HepG2 (cell line): ENCODE results near the gene LRRTM3. TPM values are rescaled to one million over a fixed set of nuclear protein-coding genes. Genes with fewer than 3 reads are reported as not detected.

Source experiments
- ATAC-seq: fragments of 200-7000 bp; cut with Tn5 transposase; 3 replicates; pipeline ENCODE4 v1.9.1; 2020; ENCODE audit warnings: mild to moderate bottlenecking, moderate library complexity
- BruUV-seq: library from RNA; stranded (reverse); fragments of 400-500 nt; replicated peaks from 2 replicates; lab custom pipeline; 2021; lab: Mats Ljungman, UMichigan
- CTCF ChIA-PET: fragments of 300-600 bp; formaldehyde crosslinking; extraction: SDS; loops from one replicate; lab custom pipeline; 2021; ENCODE audit warnings: low total read pairs, inconsistent platforms, low intra/inter-chr PET ratio; lab: Yijun Ruan, JAX
- POLR2A ChIA-PET: fragments of 350-600 bp; sonication (Branson Sonifier 250); formaldehyde crosslinking; loops from one replicate; lab custom pipeline; 2020; ENCODE audit warnings: antibody characterized with exemption, inconsistent platforms; lab: Yijun Ruan, JAX
- DNase-seq: peaks from one replicate; pipeline ENCODE4 v3.0.0-alpha.2; 2015; ENCODE audit warnings: low spot score
- FAIRE-seq: peaks from 3 replicates; lab custom pipeline; 2011; peaks lifted over from hg19 to GRCh38; lab: Jason Lieb, UNC
- H2AFZ ChIP-seq: one replicate; pipeline ENCODE4 v1.6.1; 2011; ENCODE audit warnings: low read length, inconsistent platforms
- H3K27ac ChIP-seq: fragments of 300-600 bp; 3 replicates; pipeline ENCODE4 v1.8.0; 2011; ENCODE audit warnings: mixed run types, mild to moderate bottlenecking, mixed read lengths, low read length, inconsistent platforms; ENCODE audit not compliant: insufficient read depth; ENCODE audit errors: extremely low read length
- H3K27me3 ChIP-seq, 2 experiments: fragments of 200-600 bp in 1 of 2; 2 replicates in 1 of 2; 3 replicates in 1 of 2; pipeline versions ENCODE4 v1.6.0 to v1.8.0; 2011; ENCODE audit warnings: low read length in 2 of 2, mild to moderate bottlenecking in 2 of 2, moderate library complexity in 2 of 2, inconsistent platforms in 1 of 2; ENCODE audit not compliant: insufficient read depth in 2 of 2, control insufficient read depth in 1 of 2
- H3K36me3 ChIP-seq, 2 experiments: fragments of 200-600 bp in 1 of 2; replicated peaks in 1 of 2; 2 replicates in 1 of 2; 3 replicates in 1 of 2; pipeline versions ENCODE4 v1.5.1 to v1.8.0; 2011; ENCODE audit warnings: low read length in 2 of 2, inconsistent platforms in 1 of 2; ENCODE audit not compliant: insufficient read depth in 2 of 2, control insufficient read depth in 1 of 2
- H3K4me1 ChIP-seq: 2 replicates; pipeline ENCODE4 v1.5.1; 2012; ENCODE audit warnings: low read length, inconsistent platforms; ENCODE audit not compliant: insufficient read depth
- H3K4me2 ChIP-seq: 2 replicates; pipeline ENCODE4 v1.6.0; 2011; ENCODE audit warnings: low read depth, low read length, inconsistent platforms
- H3K4me3 ChIP-seq, 3 experiments: fragments of 200-600 bp in 1 of 3; sonication (generic), shearing (Covaris generic) in 1 of 3; replicated peaks in 1 of 3; 2 replicates each; pipeline ENCODE4 v1.5.1; 2011 to 2016; ENCODE audit warnings: low read length in 3 of 3, inconsistent platforms in 2 of 3, low read depth in 2 of 3, mild to moderate bottlenecking in 2 of 3, control low read depth in 1 of 3, mixed read lengths in 1 of 3; ENCODE audit not compliant: insufficient read depth in 1 of 3
- H3K79me2 ChIP-seq: one replicate; pipeline ENCODE4 v1.6.1; 2011; ENCODE audit warnings: low read length, inconsistent platforms; ENCODE audit not compliant: insufficient read depth
- H3K9ac ChIP-seq: 2 replicates; pipeline ENCODE4 v1.6.0; 2011; ENCODE audit warnings: mild to moderate bottlenecking, low read depth, low read length, inconsistent platforms; ENCODE audit not compliant: insufficient read depth
- H3K9me3 ChIP-seq: 2 replicates; pipeline ENCODE4 v1.5.1; 2012; ENCODE audit warnings: mild to moderate bottlenecking, low read length
- H4K20me1 ChIP-seq: 2 replicates; pipeline ENCODE4 v1.6.0; 2011; ENCODE audit warnings: inconsistent platforms, mild to moderate bottlenecking, low read length, moderate library complexity; ENCODE audit not compliant: insufficient read depth
- AKNA ChIP-seq: sonication (generic); formaldehyde crosslinking; IDR thresholded peaks from 2 replicates; pipeline ENCODE4 v1.4.0; 2020; ENCODE audit warnings: missing genetic modification reagents, borderline replicate concordance
- CBFB ChIP-seq: sonication (generic); formaldehyde crosslinking; IDR thresholded peaks from 2 replicates; pipeline ENCODE4 v1.4.0; 2020; ENCODE audit warnings: missing genetic modification reagents
- PLRG1 ChIP-seq: fragments of 450-650 bp; conservative IDR thresholded peaks from 2 replicates; pipeline ENCODE4 v1.6.1; 2016
- SMAD9 ChIP-seq: sonication (generic); formaldehyde crosslinking; IDR thresholded peaks from 2 replicates; pipeline ENCODE4 v1.5.1; 2020; ENCODE audit warnings: mild to moderate bottlenecking, missing genetic modification reagents
- THYN1 ChIP-seq: sonication (generic); formaldehyde crosslinking; IDR thresholded peaks from 2 replicates; pipeline ENCODE4 v1.8.1; 2023; ENCODE audit warnings: low read depth, mild to moderate bottlenecking, moderate library complexity, missing genetic modification reagents, borderline replicate concordance
- ZBTB46 ChIP-seq: sonication (generic); formaldehyde crosslinking; IDR thresholded peaks from 2 replicates; pipeline ENCODE4 v1.4.0; 2020; ENCODE audit warnings: mild to moderate bottlenecking, missing genetic modification reagents, borderline replicate concordance
- ZIK1 ChIP-seq: sonication (generic); formaldehyde crosslinking; IDR thresholded peaks from 2 replicates; pipeline ENCODE4 v1.5.0; 2020; ENCODE audit warnings: mild to moderate bottlenecking, low read depth, missing genetic modification reagents, borderline replicate concordance
- ZNF674 ChIP-seq: sonication (generic); formaldehyde crosslinking; IDR thresholded peaks from 2 replicates; pipeline ENCODE4 v1.5.0; 2020; ENCODE audit warnings: low read depth, mild to moderate bottlenecking, missing genetic modification reagents
- ZNF687 ChIP-seq: sonication (generic); formaldehyde crosslinking; IDR thresholded peaks from 2 replicates; pipeline ENCODE4 v1.5.1; 2020; ENCODE audit warnings: mild to moderate bottlenecking, missing genetic modification reagents, moderate library complexity
- ZNF7 ChIP-seq: IDR thresholded peaks from 2 replicates; pipeline ENCODE4 v1.6.1; 2016; ENCODE audit warnings: missing biosample characterization, missing genetic modification reagents
- WGBS: methylation state at CpG from one replicate; pipeline ENCODE4 v1.1.6; 2017; ENCODE audit warnings: low lambda C conversion rate; 5-methylcytosine and 5-hydroxymethylcytosine counted together
- in situ Hi-C: cut with HindIII; loops from 2 replicates; pipeline ENCODE4 v1.10.0; 2017; ENCODE audit warnings: low pct_unique_long_range_greater_than_20kb; ENCODE audit not compliant: extremely low pct_ligation_motif_present
- intact Hi-C: fragments of 100-400 bp; cut with micrococcal nuclease; formaldehyde crosslinking; loops from one replicate; pipeline ENCODE4 v1.10.0; 2022; ENCODE audit not compliant: unreplicated experiment
- polyA plus RNA-seq, 8 experiments: library from polyadenylated mRNA; depleted of rRNA in 3 of 8; stranded (reverse) in 7 of 8; unstranded in 1 of 8; fragments of >200 nt; fragmentation: Illumina TruSeq in 4 of 8; extraction: Trizol in 4 of 8; gene quantifications; 2 replicates each; pipeline versions ENCODE4 v1.2.1 to v1.2.3, GENCODE V29; 2011 to 2016; ENCODE audit warnings: low read depth in 4 of 8, missing spikeins in 1 of 8, mixed read lengths in 1 of 8; ENCODE audit not compliant: insufficient read depth in 1 of 8
- total RNA-seq, 5 experiments: library from RNA; depleted of rRNA; stranded (reverse); fragments of >200 nt; fragmentation: Illumina TruSeq; extraction: Trizol; gene quantifications; 2 replicates each; pipeline ENCODE4 v1.2.3, GENCODE V29; 2016; ENCODE audit warnings: low read depth in 1 of 5

Gene LRRTM3
- total and polyA plus RNA-seq, 2 of the 13 experiments (the other 11 are each of a cell fraction or from before 2014, with no cell fraction given): not detected

- no peak for TF ChIP-seq ZNF687 (CRISPR knock-in tag)
- no peak for TF ChIP-seq ZNF7 (CRISPR knock-in tag)
These were observed 39.1 kb downstream of the LRRTM3 start (continued) for GRCh38 chr10:66964946-66965345.

- H3K27ac ChIP-seq: no peak overlapping the region
- in situ Hi-C loops: no loop called here
- no peaks in the 10 kb centered on the region for H4K20me1 ChIP-seq
- FAIRE-seq: no peak
- no peak for ATAC-seq
- H3K4me1 ChIP-seq: no peaks in the 10 kb centered on the region
- WGBS: 0% methylated on average over 4 of the region's 4 CpGs
- DNase-seq: no peak
- H3K4me2 ChIP-seq: no peak overlapping the region
- no peaks in the 10 kb centered on the region for H3K79me2 ChIP-seq
- intact Hi-C loops: no loop called here
- no peaks in the 10 kb centered on the region for H3K36me3 ChIP-seq
- H3K9ac ChIP-seq: no peak overlapping the region
- no TSS peak for BruUV-seq
- no peak overlapping the region for H3K4me3 ChIP-seq
- no peaks in the 10 kb centered on the region for H3K9me3 ChIP-seq
- no peaks in the 10 kb centered on the region for H3K27me3 ChIP-seq
- CTCF ChIA-PET: no interaction called here
- no peak overlapping the region for H2AFZ ChIP-seq
- POLR2A ChIA-PET: no interaction called here
- TF ChIP-seq THYN1 (no peak), ZIK1 (no peak), ZNF674 (CRISPR knock-in tag) (no peak), PLRG1 (no peak), CBFB (CRISPR knock-in tag) (no peak), SMAD9 (CRISPR knock-in tag) (no peak), AKNA (CRISPR knock-in tag) (no peak), ZBTB46 (CRISPR knock-in tag) (no peak)
These were observed 54.5 kb downstream of the LRRTM3 start for GRCh38 chr10:66980246-66980815.
